Measurements from ENCODE around the gene GFER. TPM values are rescaled to one million over a fixed set of nuclear protein-coding genes. Genes with fewer than 3 reads are reported as not detected.
A peak's percentile ranks its signal among the peaks of the same experiment; 100 is the strongest.

Gene GFER
- total RNA-seq, 1 experiment from 2014 or later, result 58.5 TPM

DNA sequence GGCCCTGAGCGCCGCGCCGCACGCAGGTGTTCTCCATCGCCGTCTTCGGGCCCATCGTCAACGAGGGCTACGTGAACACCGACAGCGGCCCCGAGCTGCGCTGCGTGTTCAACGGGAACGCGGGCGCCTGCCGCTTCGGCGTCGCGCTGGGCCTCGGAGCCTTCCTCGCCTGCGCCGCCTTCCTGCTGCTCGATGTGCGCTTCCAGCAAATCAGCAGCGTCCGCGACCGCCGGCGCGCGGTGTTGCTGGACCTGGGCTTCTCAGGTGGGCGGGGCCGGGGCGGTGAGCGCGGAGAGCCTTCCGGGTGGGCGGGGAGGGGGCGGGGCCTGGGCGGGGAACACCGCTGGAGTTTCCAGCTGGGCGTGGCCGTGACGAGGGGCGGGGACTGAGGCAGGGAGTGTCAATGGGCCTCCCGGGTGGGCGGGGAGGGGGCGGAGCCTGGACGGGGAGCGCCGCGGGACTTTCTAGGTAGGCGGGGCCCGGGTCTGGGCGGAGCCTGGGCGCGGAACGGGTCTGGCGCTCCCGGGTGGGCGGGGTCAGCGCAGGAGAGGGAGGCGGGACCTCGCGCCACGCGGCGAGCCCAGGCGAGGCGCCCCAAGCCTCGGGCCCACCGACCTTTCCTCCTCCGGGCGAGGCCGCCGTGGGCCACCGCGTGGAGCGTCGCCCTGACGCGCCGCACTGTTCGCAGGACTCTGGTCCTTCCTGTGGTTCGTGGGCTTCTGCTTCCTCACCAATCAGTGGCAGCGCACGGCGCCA is 8.1 kb downstream of the GFER start (continued):
- TF ChIP-seq GTF2I (CRISPR knock-in tag; conservative IDR thresholded peaks at IDR 0.05) (no peak), NR3C1 (CRISPR knock-in tag; conservative IDR thresholded peaks at IDR 0.05; ENCODE audit: low read depth) (no peak), MXD4 (CRISPR knock-in tag; IDR thresholded peaks at IDR 0.05; ENCODE audit: borderline replicate concordance) (no peak), ATF3 (CRISPR knock-in tag; conservative IDR thresholded peaks at IDR 0.05) (no peak), ATF1 (CRISPR knock-in tag; IDR thresholded peaks at IDR 0.05) (peak; percentile 76; the same call in 1 of the 2 replicates), MYBL2 (CRISPR knock-in tag; IDR thresholded peaks at IDR 0.05) (peak; percentile 94), PREB (CRISPR knock-in tag; IDR thresholded peaks at IDR 0.05; ENCODE audit: borderline replicate concordance) (peak; percentile 33; the same call in 1 of the 2 replicates), ATF2 (CRISPR knock-in tag; IDR thresholded peaks at IDR 0.05; ENCODE audit: borderline replicate concordance, low read depth) (peak; percentile 92; the same call in 1 of the 2 replicates), ZBTB21 (CRISPR knock-in tag; IDR thresholded peaks at IDR 0.05; ENCODE audit: borderline replicate concordance) (peak; percentile 70), IRF2 (CRISPR knock-in tag; IDR thresholded peaks at IDR 0.05; ENCODE audit: borderline replicate concordance, low read depth) (0 out of 2 replicates have a peak, but pooled peaks have one; percentile 57)
- TF ChIP-seq, protein P1, sequence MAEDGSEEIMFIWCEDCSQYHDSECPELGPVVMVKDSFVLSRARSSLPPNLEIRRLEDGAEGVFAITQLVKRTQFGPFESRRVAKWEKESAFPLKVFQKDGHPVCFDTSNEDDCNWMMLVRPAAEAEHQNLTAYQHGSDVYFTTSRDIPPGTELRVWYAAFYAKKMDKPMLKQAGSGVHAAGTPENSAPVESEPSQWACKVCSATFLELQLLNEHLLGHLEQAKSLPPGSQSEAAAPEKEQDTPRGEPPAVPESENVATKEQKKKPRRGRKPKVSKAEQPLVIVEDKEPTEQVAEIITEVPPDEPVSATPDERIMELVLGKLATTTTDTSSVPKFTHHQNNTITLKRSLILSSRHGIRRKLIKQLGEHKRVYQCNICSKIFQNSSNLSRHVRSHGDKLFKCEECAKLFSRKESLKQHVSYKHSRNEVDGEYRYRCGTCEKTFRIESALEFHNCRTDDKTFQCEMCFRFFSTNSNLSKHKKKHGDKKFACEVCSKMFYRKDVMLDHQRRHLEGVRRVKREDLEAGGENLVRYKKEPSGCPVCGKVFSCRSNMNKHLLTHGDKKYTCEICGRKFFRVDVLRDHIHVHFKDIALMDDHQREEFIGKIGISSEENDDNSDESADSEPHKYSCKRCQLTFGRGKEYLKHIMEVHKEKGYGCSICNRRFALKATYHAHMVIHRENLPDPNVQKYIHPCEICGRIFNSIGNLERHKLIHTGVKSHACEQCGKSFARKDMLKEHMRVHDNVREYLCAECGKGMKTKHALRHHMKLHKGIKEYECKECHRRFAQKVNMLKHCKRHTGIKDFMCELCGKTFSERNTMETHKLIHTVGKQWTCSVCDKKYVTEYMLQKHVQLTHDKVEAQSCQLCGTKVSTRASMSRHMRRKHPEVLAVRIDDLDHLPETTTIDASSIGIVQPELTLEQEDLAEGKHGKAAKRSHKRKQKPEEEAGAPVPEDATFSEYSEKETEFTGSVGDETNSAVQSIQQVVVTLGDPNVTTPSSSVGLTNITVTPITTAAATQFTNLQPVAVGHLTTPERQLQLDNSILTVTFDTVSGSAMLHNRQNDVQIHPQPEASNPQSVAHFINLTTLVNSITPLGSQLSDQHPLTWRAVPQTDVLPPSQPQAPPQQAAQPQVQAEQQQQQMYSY (CRISPR knock-in tag; IDR thresholded peaks at IDR 0.05), result no peak; the same call in 1 of the 2 replicates
- TF ChIP-seq, protein P2, sequence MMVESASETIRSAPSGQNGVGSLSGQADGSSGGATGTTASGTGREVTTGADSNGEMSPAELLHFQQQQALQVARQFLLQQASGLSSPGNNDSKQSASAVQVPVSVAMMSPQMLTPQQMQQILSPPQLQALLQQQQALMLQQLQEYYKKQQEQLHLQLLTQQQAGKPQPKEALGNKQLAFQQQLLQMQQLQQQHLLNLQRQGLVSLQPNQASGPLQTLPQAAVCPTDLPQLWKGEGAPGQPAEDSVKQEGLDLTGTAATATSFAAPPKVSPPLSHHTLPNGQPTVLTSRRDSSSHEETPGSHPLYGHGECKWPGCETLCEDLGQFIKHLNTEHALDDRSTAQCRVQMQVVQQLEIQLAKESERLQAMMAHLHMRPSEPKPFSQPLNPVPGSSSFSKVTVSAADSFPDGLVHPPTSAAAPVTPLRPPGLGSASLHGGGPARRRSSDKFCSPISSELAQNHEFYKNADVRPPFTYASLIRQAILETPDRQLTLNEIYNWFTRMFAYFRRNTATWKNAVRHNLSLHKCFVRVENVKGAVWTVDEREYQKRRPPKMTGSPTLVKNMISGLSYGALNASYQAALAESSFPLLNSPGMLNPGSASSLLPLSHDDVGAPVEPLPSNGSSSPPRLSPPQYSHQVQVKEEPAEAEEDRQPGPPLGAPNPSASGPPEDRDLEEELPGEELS (CRISPR knock-in tag; IDR thresholded peaks at IDR 0.05), result peak; percentile 97

GRCh38 chr16:1992704-1993317 is 8.8 kb downstream of the GFER start:
- H3K36me3 Mint-ChIP-seq, result peaks cover 5% of the 10 kb centered on the region
- H3K4me3 Mint-ChIP-seq, result peak overlapping the region; percentile 55
- no peak for TF ChIP-seq SMAD3 (CRISPR knock-in tag; IDR thresholded peaks at IDR 0.05; ENCODE audit: borderline replicate concordance)
- no peak for TF ChIP-seq AR (CRISPR knock-in tag; IDR thresholded peaks at IDR 0.05)
- 0 out of 2 replicates have a peak, but pooled peaks have one; percentile 41 for TF ChIP-seq ARID4B (CRISPR knock-in tag; IDR thresholded peaks at IDR 0.05; ENCODE audit: borderline replicate concordance)
- ATAC-seq, result peak; percentile 26
- peak; percentile 86 for DNase-seq (ENCODE audit: low spot score)
- no peaks in the 10 kb centered on the region for H3K9me3 Mint-ChIP-seq
- no peak overlapping the region for H3K27ac Mint-ChIP-seq
- peaks cover 17% of the 10 kb centered on the region for H3K4me1 Mint-ChIP-seq
- ChIA-PET POLR2A (interaction anchor here (1.1 to 1.7 kb wide), 5 partner anchors 12 to 162 kb away, joined by 3 to 13 read pairs (median 4); partner anchors contain the start of genes RPS2, TBL3 and TRAF7), CTCF (interaction anchor here (0.6 to 6.4 kb wide), 14 partner anchors 9 to 558 kb away, joined by 3 to 59 read pairs (median 5); partner anchors contain the start of genes GFER, NTHL1 and TSC2)
- H3K27me3 Mint-ChIP-seq (ENCODE audit: low read depth), result peaks cover 24% of the 10 kb centered on the region
